ENCODE data around the gene MX2. TPM values are rescaled to one million over a fixed set of nuclear protein-coding genes. Genes with fewer than 3 reads are reported as not detected.
A peak's percentile ranks its signal among the peaks of the same experiment; 100 is the strongest.

The MX2 gene
- total and polyA plus RNA-seq, 2 donors, result 32.0 to 33.0 TPM

DNA sequence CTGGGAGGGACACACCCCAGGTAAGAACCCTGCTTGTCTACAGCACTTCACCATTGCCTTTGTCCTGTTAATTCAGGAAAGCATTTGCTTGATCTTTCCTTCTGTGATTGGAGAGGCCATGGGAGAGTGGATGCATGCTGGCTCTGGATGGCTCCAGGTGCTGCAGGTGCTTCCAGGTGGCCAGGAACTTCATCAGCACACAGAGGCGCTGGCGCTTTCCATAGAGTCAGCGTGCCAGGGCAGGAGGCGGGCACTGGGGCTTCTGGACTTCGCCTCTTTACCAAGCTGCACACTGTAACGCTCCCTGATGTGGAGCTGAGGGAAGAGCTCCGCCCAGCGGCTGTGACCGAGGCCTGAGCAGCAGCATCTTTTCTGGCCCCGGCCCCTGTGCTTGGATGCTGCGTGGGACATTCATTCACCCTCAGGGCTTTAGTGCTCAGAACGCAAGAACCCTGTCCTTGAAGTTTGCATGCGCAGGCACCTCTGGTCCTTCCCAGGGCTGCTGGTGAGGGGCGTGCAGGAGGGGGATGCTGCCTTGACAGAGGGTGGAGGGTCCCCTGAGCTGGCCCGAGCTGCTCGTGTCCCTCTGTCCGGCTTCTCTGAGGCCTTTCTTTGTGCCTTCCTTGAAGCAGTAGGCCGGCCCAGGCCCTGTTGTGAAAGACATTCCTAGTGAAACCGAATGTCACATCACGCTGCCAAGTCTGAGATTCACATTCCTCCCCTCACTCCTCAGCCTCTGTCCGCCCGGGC is 1.6 kb upstream of the MX2 start:
- 96% methylated on average over 22 of the region's 22 CpGs for WGBS
- H3K27me3 ChIP-seq (ENCODE audit: control insufficient read depth in 2 of 2, insufficient read depth in 1 of 2, low read length in 1 of 2), result no peaks in the 10 kb centered on the region
- H3K9me3 ChIP-seq (ENCODE audit: control insufficient read depth in 2 of 2, insufficient read depth in 1 of 2, low read length in 1 of 2), result peaks cover 0 to 4% of the 10 kb centered on the region in 2 donors
- no peak for DNase-seq (ENCODE audit: low read depth in 6 of 9, low spot score in 9 of 9)
- H3K36me3 ChIP-seq (ENCODE audit: control insufficient read depth in 2 of 2, insufficient read depth in 2 of 2, low read length in 1 of 2), result no peaks in the 10 kb centered on the region
- H3K4me3 ChIP-seq (ENCODE audit: low read length in 2 of 2), result no peak overlapping the region
- H3K27ac ChIP-seq (ENCODE audit: low read depth in 1 of 2, low read length in 1 of 2), result peak overlapping the region; percentile 19 to 100
- peaks cover 29 to 65% of the 10 kb centered on the region in 2 donors for H3K4me1 ChIP-seq (ENCODE audit: control insufficient read depth in 2 of 2, insufficient read depth in 2 of 2, low read length in 2 of 2)

- WGBS, result 89% methylated on average over 16 of the region's 16 CpGs
- Histone ChIP-seq H3K27me3 (ENCODE audit: control insufficient read depth in 2 of 2, insufficient read depth in 1 of 2, low read length in 1 of 2) (no peaks in the 10 kb centered on the region), H3K9me3 (ENCODE audit: control insufficient read depth in 2 of 2, insufficient read depth in 1 of 2, low read length in 1 of 2) (peaks cover 0 to 4% of the 10 kb centered on the region in 2 donors), H3K27ac (ENCODE audit: low read depth in 1 of 2, low read length in 1 of 2) (peak overlapping the region; percentile 97 to 100), H3K4me1 (ENCODE audit: control insufficient read depth in 2 of 2, insufficient read depth in 2 of 2, low read length in 2 of 2) (peaks cover 29 to 72% of the 10 kb centered on the region in 2 donors), H3K4me3 (ENCODE audit: low read length in 2 of 2) (peak overlapping the region; percentile 46 to 53), H3K36me3 (ENCODE audit: control insufficient read depth in 2 of 2, insufficient read depth in 2 of 2, low read length in 1 of 2) (peaks cover 0 to 4% of the 10 kb centered on the region in 2 donors)
- no peak for DNase-seq (ENCODE audit: low read depth in 6 of 9, low spot score in 9 of 9)
These were observed 608 bp upstream of the MX2 start for GRCh38 chr21:41361053-41361785.

DNA sequence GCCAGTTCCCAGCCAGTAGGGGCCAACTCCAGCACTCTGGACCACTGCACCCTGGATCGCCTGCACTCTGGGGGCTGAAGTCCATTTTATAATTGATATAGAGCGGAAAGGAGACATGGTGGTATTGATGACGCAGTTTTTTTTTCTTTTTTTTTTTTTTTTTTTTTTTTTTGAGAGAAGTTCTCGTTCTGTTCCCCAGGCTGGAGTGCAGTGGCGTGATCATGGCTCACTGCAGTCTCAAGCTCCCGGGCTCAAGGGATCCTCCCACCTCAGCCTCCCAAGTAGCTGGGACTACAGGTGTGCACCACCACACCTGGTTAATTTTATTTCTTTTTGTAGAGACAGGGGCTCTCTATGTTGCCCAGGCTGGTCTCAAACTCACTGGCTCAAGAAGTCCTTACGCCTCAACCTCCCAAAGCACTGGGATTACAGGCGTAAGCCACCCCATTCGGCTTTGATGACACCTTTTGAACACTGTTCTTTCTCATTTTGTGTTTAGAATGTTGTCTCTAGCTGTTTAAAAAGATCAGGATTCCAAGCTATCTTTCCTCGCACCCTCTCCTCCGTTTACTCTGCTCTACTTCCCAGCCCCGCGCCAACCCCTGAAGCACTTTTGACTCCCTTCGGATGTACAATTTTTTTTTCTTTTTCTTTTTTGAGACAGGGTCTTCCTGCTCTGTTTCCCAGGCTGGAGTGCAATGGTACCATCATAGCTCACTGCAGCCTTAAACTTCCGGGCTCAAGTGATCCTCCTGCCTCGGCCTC is 960 bp downstream of the MX2 start:
- no peak for DNase-seq (ENCODE audit: low read depth in 6 of 9, low spot score in 9 of 9)
- peaks cover 34 to 88% of the 10 kb centered on the region in 2 donors for H3K4me1 ChIP-seq (ENCODE audit: control insufficient read depth in 2 of 2, insufficient read depth in 2 of 2, low read length in 2 of 2)

DNA sequence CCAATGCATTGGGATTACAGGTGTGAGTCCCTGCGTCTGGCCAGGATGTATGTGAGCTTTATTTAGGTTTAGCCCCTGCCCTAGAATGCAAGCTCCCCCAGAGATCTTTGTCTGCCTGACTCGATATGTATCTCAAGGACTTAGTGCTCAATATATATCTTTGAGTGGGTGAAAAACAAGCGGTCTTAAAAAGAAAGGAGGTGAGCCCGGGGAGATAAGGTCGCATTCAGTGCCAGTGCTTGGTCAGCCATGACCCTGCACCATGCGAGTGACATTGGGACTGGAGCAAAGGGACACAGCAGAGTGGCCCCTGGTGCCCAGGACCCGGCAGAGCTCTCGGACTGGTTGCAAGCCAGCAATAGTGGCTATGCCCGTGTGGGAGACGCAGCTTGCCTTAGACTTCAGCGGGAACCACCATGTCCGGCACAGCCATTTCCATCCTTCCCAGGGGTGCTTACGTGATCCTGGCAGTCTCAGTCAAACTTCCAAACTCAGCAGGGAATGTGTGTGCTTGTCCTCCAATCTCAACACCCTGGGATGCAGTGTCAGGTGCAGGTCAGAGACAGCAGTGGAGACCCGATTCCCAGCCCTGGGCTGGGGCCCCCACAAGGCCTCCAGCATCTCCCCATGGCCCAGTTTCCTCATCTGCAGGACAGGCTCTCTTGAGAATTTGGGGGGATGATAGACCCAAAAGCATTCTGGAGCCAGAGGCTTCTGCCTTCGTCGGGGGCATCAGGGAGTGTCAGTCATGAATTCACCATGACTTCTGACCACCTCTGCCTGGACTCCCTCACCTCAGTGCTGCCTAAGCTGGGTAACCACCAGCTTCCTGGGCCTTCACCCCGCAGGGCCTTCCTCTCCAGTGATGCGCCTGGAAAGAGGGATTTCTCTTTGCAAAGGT is 1.8 kb downstream of the MX2 start:
- no peaks in the 10 kb centered on the region for H3K27me3 ChIP-seq (ENCODE audit: control insufficient read depth in 2 of 2, insufficient read depth in 1 of 2, low read length in 1 of 2)
- 96% methylated on average over 18 of the region's 18 CpGs for whole genome bisulfite sequencing
- peak overlapping the region in 1 of 2 donors; percentile 53 for H3K4me3 ChIP-seq (ENCODE audit: low read length in 2 of 2)
- DNase-seq (ENCODE audit: low read depth in 6 of 9, low spot score in 9 of 9), result no peak
- peaks cover 0 to 4% of the 10 kb centered on the region in 2 donors for H3K36me3 ChIP-seq (ENCODE audit: control insufficient read depth in 2 of 2, insufficient read depth in 2 of 2, low read length in 1 of 2)
- peaks cover 0 to 4% of the 10 kb centered on the region in 2 donors for H3K9me3 ChIP-seq (ENCODE audit: control insufficient read depth in 2 of 2, insufficient read depth in 1 of 2, low read length in 1 of 2)
- H3K27ac ChIP-seq (ENCODE audit: low read depth in 1 of 2, low read length in 1 of 2), result peak overlapping the region; percentile 86 to 100
- peaks cover 40 to 92% of the 10 kb centered on the region in 2 donors for H3K4me1 ChIP-seq (ENCODE audit: control insufficient read depth in 2 of 2, insufficient read depth in 2 of 2, low read length in 2 of 2)

More for the DNA sequence above, 960 bp downstream of the MX2 start:
- Histone ChIP-seq H3K36me3 (ENCODE audit: control insufficient read depth in 2 of 2, insufficient read depth in 2 of 2, low read length in 1 of 2) (peaks cover 0 to 4% of the 10 kb centered on the region in 2 donors), H3K27ac (ENCODE audit: low read depth in 1 of 2, low read length in 1 of 2) (peak overlapping the region; percentile 97 to 100), H3K27me3 (ENCODE audit: control insufficient read depth in 2 of 2, insufficient read depth in 1 of 2, low read length in 1 of 2) (no peaks in the 10 kb centered on the region), H3K4me3 (ENCODE audit: low read length in 2 of 2) (peak overlapping the region; percentile 46 to 53), H3K9me3 (ENCODE audit: control insufficient read depth in 2 of 2, insufficient read depth in 1 of 2, low read length in 1 of 2) (peaks cover 0 to 4% of the 10 kb centered on the region in 2 donors)
- whole genome bisulfite sequencing, result 76% methylated on average over 16 of the region's 16 CpGs

- WGBS, result 97% methylated on average over 6 of the region's 6 CpGs
- H3K9me3 ChIP-seq (ENCODE audit: control insufficient read depth in 2 of 2, insufficient read depth in 1 of 2, low read length in 1 of 2), result peaks cover 0 to 6% of the 10 kb centered on the region in 2 donors
- no peak overlapping the region for H3K27ac ChIP-seq (ENCODE audit: low read depth in 1 of 2, low read length in 1 of 2)
- DNase-seq (ENCODE audit: low read depth in 6 of 9, low spot score in 9 of 9), result no peak
- H3K36me3 ChIP-seq (ENCODE audit: control insufficient read depth in 2 of 2, insufficient read depth in 2 of 2, low read length in 1 of 2), result peaks cover 0 to 4% of the 10 kb centered on the region in 2 donors
- no peaks in the 10 kb centered on the region for H3K27me3 ChIP-seq (ENCODE audit: control insufficient read depth in 2 of 2, insufficient read depth in 1 of 2, low read length in 1 of 2)
- no peak overlapping the region for H3K4me3 ChIP-seq (ENCODE audit: low read length in 2 of 2)
- peaks cover 46 to 93% of the 10 kb centered on the region in 2 donors for H3K4me1 ChIP-seq (ENCODE audit: control insufficient read depth in 2 of 2, insufficient read depth in 2 of 2, low read length in 2 of 2)
These were observed 2.5 kb downstream of the MX2 start for GRCh38 chr21:41364308-41364707.

DNA sequence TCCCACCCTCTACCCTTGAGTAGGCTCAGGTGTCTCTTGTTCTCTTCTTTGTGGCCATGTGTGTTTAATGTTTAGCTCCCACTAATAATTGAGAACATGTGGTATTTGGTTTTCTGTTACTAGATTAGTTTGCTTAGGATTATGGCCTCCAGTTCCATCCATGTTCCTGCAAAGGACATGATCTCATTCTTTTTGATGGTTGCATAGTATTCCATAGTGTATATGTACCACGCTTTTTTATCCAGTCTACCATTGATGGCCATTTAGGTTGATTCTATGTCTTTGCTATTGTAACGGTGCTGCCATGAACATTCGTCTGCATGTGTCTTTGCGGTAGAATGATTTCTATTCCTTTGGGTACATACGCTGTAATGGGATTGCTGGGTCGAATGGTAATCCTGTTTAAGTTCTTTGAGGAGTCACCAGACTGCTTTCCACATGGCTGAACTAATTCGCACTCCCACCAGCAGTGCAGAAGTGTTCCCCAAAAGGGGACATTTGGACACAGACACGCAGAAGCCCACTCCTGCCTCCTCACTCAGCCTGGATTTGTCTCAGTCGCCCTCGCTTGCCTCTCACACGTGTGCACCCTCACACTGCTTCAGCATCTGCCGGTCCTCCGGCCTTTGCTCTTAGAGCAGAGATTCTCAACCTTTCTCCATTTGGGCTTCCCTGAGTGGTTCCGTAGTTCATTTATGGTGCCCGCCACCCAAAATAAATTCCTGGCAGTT is 3.7 kb downstream of the MX2 start:
- 98% methylated on average over 15 of the region's 15 CpGs for WGBS
- peaks cover 0 to 8% of the 10 kb centered on the region in 2 donors for H3K9me3 ChIP-seq (ENCODE audit: control insufficient read depth in 2 of 2, insufficient read depth in 1 of 2, low read length in 1 of 2)
- H3K27ac ChIP-seq (ENCODE audit: low read depth in 1 of 2, low read length in 1 of 2), result no peak overlapping the region
- no peaks in the 10 kb centered on the region for H3K27me3 ChIP-seq (ENCODE audit: control insufficient read depth in 2 of 2, insufficient read depth in 1 of 2, low read length in 1 of 2)
- peaks cover 48 to 92% of the 10 kb centered on the region in 2 donors for H3K4me1 ChIP-seq (ENCODE audit: control insufficient read depth in 2 of 2, insufficient read depth in 2 of 2, low read length in 2 of 2)
- no peak overlapping the region for H3K4me3 ChIP-seq (ENCODE audit: low read length in 2 of 2)
- peaks cover 0 to 4% of the 10 kb centered on the region in 2 donors for H3K36me3 ChIP-seq (ENCODE audit: control insufficient read depth in 2 of 2, insufficient read depth in 2 of 2, low read length in 1 of 2)
- no peak for DNase-seq (ENCODE audit: low read depth in 6 of 9, low spot score in 9 of 9)

GRCh38 chr21:41366522-41367151 is 4.8 kb downstream of the MX2 start:
- peak overlapping the region; percentile 32 to 89 for H3K27ac ChIP-seq (ENCODE audit: low read depth in 1 of 2, low read length in 1 of 2)
- 82% methylated on average over 12 of the region's 12 CpGs for WGBS

More at GRCh38 chr21:41366522-41367151, 4.8 kb downstream of the MX2 start:
- H3K36me3 ChIP-seq (ENCODE audit: control insufficient read depth in 2 of 2, insufficient read depth in 2 of 2, low read length in 1 of 2), result peaks cover 0 to 4% of the 10 kb centered on the region in 2 donors
- no peak overlapping the region for H3K4me3 ChIP-seq (ENCODE audit: low read length in 2 of 2)
- peaks cover 44 to 92% of the 10 kb centered on the region in 2 donors for H3K4me1 ChIP-seq (ENCODE audit: control insufficient read depth in 2 of 2, insufficient read depth in 2 of 2, low read length in 2 of 2)
- peaks cover 0 to 8% of the 10 kb centered on the region in 2 donors for H3K9me3 ChIP-seq (ENCODE audit: control insufficient read depth in 2 of 2, insufficient read depth in 1 of 2, low read length in 1 of 2)
- H3K27me3 ChIP-seq (ENCODE audit: control insufficient read depth in 2 of 2, insufficient read depth in 1 of 2, low read length in 1 of 2), result no peaks in the 10 kb centered on the region
- peak in 1 of 9 donors; percentile 58 for DNase-seq (ENCODE audit: low read depth in 6 of 9, low spot score in 9 of 9)
